HG03159 (cell line): ENCODE results near the gene DNMT3A.
"Not testable (repeated sequence)": the region's sequence is repeated elsewhere in the genome, so short reads cannot be mapped to it uniquely, and the experiment has no call there.

ENCODE experiments used
- ATAC-seq: cut with Tn5 transposase; IDR thresholded peaks from one replicate; pipeline ENCODE4 v1.9.1; 2021; ENCODE audit warnings: mild to moderate bottlenecking, moderate library complexity; ENCODE audit not compliant: unreplicated experiment

Gene DNMT3A

DNA sequence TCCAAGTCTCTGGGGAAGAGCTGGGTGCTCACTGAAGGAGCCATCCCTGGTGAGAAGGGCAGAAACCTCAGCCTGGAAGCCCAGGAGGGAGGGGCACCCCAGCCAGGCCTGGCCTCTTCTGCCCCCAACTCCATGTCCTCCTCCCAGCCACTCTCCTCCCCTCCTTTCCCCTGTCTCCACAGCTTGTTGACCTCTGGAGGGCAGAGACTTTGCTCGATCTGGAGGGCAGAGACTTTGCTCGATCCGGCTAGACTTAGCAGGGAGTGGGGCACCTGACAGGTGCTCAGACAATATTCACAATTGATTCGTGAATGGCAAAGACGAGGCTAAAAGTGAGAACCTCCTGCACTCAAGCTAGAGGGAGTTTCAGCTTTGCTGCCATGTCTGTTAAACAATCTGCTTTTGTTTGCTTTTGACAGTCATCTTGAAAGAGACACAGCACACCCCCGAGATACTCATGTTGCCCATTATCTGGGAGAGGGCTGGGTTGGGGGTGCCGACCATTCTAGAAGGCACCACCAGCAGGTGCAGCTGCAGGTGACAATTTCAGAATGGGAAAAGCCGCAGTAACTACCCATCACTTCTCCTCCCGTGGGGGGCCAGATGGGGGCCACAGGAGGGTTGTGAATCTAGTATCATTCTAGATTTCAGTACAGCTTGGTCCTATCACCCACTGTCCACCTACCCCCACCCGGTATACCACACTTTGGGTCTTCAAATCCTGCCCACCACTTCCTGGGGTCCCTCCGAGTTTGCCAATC is 54.8 kb downstream of the DNMT3A start:
- ATAC-seq = no peak

DNA sequence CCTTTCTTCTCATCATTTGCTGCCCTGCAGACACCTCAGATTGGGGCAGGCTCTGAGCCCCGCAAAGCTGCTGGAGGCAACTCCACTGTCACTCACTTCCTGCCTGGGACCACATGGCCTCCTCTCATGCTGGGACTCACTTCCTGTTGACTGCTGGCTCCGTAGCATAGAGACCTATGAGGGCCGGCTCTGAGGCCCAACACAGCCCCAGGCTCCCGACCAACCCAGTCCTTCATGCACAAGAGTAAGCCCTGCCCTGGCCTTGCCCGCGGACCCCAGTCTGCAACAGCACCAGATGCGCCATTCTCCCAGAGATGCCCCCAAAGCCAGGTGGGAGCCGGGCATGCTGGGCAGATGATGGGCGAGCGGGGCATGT is 55.7 kb downstream of the DNMT3A start:
- ATAC-seq = peak; percentile 85

DNA sequence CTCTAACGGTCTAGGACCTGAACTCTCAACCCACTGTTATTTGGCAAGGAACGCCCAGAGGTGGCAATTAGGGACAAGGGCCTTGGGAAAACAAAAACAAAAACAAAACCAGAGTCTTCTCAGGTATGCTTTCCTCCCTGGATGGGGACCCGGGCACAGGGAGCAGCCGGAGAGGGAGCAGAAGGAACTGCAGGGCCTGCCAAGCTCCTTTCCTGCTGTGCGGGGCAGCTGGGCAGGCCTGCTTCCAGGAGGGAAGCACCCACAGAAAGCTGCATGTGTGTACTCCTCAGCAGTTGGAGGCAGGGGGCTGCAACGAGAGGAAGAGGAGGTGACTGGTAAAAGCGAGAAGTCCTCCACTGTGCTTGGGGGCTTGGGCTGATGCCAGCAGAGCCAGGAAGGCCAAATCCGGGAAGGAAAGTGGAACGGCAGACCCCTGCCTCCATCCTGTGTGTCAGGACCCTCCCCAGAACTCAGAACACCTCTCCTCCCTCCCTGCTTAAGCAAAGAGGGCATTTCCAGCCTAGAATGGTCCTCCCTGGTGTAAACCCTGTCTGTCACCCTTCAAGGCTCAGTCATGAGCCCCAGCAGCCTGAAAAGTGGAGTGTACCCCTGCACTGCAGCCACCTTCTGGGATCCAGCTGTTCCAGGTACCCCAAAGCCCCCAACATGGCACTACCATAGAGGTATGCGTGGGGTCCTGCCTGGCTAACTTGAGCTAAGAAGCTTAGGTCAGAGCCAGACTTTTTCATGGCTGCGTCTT is 56.3 kb downstream of the DNMT3A start:
- ATAC-seq = no peak

DNA sequence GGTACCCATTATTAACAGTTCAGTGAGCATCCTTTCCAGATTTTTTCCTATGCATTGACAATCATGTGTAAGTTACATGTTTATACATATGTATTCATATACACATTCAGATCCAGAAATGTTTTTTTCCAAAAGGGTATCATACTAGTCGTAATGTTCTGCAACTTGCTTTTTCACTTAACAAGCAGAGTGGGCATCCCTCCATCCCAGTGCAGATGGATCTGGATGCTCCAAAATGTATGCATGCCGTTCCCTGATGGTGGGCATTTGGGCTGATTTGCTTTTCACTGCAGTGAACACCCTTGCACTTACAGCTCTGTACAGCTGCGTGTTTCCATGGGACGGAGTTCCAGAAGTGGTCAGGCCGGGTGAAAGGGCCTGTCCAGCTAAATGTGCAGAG is 57.0 kb downstream of the DNMT3A start:
- no peak for ATAC-seq

DNA sequence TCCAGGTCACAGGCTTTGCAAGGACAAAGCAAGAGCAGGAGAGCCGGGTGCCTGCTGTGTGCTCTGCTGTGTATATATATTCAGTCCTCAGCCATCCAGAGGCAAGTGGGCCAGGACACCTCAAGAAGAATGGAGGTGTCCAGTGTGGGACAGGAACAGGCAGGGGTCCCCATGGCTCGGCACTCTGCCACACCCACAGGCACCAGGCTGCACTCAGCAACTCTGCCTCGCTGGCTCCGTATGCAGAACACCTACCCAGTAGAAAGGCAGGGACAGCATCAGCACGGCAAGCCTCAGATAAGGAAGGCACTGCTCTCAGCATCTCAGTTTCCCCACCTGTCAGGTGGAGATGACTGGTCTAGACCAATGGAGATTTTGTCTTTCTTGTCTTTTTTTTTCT is 57.8 kb downstream of the DNMT3A start:
- ATAC-seq = no peak

DNA sequence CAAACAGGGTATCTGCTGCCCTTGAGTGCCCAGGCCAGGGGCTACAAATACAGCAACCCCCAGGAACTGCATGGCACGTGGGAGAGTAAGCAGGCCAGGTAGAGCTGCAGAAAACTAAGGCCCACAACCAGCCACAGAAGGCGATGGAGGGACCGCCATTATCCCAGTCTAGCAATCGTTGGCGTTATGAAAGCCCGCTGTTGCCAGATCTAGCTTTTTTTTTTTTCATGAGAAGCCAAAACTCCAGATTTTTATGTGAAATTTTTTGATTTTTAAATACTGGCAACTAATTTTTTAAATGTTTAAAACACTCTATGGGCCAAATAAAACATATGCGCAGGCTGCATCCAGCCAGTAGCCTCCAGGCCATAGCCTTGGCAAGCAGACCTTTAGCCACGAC is 59.8 kb downstream of the DNMT3A start:
- no peak for ATAC-seq

DNA sequence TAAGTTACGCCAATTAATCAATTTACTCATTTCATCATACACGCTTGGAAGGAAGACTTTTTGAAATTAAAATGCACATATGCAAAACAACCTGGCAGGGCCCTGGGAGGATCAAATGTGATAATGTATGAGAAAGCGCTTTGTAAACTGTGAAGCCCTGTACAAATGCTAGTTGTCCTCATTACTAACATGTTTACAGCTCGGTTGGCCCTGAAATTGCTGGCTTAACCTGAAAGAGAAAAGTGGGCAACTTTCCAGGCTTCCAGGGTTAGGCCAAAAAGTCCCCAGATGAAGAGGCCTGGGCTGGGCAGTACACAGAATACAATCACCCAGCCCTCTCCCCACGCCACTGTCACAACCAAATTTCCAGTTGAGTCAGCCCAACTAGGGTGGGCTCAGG is 60.2 kb downstream of the DNMT3A start:
- ATAC-seq = no peak

DNA sequence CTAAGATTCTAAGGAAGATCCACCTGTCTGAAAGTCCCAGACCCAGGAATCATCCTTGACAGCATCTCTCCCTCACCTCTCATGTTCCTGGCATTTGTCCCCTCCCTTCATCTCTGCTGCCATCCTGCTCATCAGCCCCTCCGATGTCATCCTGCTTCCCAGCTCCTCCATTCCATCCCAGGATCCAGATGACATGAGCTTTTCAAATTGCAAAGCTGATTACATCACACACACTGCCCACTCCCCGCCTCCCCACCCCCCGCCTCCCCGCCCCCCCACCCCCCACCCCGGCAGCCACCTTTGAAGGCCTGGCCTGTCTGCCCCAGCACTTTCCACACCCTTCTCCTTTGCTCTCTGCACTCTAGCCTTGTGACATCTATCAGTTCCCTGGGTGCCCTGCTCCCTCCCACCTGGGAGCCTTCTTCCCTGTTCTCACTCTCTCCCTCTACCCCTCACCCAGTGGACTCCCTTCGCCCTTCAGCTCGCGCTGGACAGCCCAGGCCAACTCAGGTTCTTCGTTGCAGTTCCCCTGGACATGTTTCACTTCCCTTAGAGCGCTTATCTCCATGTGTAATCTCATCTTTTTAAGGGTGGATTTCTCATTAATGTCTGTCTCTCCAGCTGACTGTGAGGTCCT is 61.6 kb downstream of the DNMT3A start:
- no peak for ATAC-seq

DNA sequence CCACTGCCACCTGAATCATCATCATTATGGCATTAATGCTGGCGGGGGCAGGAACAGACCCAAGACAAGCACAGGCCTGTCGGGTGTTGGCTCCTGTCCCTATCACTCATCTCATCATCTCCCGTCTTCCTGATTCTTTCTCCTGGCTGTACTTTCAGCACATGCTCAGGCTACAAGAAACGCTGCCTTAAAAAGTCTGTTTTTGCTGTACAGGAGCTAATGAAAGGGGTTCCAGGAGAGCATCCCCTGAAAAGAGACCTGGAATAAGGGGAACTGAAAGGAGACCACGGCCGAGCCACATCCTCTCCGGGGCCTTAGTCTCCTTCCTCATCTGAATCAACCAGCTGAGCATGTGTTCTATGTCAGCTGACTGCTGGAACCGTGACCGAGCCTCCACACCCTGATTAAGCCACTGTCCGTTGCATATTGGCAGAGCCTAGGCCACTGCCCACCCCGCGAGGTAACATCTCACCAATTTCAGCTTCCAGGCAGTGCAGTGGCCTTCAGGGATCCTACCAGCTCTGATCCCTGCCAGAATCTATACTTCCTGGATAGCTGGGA is 62.6 kb downstream of the DNMT3A start:
- peak; percentile 85 for ATAC-seq

DNA sequence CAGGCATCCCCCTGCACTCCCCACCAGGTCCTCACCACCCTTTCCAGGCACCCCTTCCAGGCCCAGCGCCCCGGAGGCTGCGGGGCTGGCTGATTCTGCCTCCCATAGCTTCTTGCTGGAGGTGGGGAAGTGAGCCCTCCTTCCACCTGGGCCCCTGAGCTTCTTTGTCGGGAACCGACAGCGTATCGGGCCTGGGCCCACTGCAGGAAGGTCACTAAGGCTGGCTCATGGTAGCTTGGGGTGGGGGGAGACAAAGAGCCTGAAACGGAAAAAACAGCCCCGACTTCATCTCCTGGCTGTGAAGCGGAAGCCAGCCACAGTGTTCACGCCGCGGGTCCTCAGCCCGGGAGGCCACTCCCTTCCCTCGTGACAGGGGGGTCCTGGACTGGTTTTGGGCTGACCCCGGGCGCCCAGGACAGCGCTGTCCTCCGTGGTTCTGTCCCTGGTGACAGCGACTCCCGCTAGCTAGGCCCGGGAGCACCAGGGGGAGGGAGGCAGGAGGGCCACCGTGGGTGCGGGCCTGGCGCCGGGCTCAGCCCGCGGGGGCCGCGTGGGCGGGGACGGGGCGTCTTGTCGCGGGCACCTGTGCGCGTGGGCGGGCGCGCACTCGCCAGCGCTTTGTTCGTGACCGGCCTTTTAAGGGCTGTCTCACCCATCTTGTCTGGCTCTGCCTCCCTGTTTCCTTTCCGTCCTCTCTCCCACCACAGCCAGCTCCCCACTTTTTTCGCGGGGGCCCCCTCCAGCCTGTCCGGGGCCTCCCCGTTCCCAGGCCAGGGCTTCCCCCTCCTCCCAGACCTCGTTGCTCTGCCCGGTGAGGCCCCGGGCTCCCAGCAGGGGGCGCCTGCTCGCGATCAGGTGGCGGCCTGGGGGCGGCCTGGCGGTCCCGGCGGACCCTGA is 64.9 kb downstream of the DNMT3A start:
- ATAC-seq = no peak

DNA sequence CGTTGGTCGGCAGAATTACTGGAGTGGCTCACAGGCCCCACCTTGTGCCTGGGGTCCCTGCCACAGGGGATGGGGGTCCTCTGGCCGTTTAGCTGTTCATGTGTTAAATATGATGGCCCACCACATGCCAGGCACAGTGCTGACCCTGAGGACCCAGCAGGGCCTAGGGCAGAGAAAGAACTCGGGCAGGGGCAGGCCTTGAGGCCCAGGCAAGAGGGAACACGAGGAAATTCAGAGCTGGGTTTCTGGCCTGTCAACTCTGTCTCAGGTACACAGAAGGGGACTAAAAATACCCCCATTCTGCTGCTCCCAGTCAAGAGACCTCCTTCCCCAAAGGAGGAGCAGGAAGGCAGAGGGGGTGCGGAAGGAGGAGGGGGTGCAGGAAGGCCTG is 66.2 kb downstream of the DNMT3A start:
- no peak for ATAC-seq

DNA sequence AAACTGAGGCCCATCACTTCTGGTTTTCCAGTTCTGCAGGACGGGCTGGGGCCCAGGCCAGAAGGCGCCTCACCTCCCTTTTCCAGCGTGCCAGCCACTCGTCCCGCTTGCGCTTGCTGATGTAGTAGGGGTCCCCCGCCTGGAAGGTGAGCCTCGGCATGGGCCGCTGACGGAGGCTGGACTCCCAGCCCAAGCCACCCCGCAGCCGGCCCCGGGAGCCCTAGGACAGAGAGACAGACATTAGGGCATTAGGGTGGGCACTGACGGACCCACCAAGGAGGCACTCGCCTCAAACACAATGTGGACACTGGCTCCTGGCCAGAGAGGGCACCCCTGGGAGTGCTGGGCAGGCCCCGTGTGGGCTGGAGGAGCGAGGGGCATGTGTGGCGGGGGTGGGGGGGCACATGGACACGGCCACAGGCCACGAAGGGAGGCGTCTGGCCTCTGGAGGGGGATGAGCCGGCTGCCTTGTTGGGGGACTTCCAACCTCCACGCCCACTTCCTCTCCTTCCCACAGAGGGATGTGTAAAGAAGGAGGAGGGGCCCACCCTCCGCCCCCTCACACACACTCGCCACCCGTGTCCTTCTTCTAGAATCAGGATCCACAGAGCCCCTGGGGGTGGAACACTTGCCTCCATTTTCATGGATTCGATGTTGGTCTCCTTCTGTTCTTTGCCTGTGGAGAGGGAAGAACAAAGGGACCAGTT is 66.7 kb downstream of the DNMT3A start:
- no peak for ATAC-seq

DNA sequence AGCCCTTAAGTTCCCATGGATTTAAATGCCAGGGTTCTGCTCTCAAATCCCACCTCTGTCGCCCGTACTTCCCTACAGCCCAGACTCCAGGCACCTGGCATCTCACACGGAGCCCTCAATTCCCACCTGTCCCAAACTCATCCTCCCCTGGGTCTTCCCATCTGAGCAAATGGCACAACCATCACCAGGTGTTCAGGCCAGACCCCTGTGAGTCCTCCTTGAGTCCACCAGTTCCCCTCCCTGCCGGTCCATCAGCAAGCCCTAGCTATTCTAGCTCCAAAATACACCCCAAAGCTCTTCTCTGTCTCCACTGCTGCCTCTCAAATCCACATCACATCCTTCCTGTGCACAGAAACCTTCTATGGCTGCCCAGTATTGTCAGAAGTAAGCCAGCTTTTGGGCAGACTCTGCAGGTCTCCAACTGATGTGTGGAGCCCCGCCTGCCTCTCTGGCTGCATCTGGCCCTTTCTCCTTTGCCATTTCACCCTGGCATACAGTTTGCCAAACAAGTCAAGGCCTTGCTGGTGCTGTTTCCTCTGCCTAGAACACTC is 67.7 kb downstream of the DNMT3A start:
- ATAC-seq = no peak

DNA sequence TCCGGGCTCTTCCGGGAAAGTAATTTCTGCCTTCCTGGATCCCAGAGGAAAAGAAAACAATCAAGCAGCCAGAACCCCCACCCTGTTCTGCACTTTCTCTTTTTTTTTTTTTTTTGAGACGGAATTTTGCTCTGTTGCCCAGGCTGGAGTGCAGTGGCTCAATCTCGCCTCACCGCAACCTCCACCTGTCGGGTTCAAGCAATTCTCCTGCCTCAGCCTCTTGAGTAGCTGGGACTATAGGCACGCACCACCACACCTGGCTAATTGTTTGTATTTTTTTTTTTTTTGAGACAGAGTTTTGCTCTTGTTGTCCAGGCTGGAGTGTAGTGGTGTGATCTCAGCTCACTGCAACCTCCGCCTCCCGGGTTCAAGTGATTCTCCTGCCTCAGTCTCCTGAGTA is 69.0 kb downstream of the DNMT3A start:
- not testable (repeated sequence) for ATAC-seq

DNA sequence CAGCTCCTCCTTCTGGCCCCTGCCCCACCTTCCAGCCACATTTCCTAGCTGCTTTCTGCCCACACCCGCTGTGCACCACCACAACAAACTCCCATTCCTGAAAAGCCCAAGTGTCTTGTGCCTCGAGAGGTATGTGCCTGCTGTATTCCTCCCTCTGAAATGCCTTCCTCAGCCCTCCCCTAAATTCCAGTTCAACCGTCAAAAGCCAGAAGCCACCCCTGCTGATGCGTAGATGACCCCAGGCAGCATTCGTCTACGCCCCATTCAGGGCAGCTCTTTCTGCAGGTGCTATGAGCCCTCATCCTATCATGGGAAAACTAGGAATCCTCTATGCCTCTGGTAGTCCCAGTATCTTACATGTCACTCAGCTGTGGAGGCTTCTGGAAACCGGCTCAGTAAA is 71.7 kb downstream of the DNMT3A start:
- ATAC-seq = no peak

DNA sequence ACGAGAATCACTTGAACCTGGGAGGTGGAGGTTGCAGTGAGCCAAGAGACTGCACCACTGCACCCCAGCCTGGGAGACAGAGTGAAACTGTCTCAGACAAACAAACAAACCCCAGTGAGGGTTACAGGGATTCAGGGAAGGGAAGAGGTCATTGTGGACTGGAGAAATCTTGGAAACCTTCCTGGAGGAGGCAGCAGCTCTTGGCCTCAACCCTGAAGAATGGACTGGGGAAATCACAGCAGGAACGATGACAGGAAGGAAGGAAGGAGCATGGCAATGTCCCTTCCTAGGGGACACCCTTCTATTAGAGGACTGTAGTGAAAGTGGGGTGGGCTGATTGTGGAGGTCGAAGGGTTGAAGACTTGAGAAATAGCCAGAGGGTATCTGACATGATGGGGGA is 72.5 kb downstream of the DNMT3A start:
- no peak for ATAC-seq

DNA sequence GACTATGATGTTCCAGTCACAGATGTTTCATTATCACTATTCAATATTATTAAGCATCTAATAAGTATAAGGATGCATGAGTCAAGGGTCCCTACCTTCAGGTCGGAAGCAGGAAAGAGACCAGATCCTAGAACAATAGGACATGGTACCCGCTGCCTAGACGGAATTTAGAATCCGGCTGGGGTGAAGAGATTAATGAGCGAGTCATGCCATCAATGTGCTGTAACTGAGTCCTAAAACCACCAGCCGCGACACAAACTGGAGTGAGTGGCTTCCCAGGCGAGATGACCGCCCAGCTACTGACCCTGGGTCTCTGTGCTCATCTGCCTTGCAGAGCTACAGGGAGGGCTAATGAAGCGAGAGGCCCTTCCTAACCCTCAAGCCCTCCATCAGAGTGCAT is 73.6 kb downstream of the DNMT3A start:
- no peak for ATAC-seq

DNA sequence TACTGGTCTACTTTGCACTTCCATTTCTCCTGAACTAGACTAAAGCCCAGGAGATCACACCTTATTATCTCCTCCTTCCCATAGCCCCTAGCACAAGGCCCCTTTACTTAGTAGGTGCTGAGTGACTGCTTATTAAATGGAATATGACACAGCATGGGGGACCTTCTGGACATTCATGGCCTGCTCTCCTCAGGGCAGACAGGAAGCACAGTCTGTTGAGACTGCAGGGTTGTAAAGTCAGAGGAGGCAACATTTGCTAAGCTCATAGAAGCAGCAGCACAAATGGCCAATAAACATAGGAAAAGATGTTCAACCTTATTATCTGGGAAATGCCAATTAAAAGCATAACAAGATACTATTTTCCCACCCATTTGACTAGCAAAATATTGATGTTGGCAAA is 75.3 kb downstream of the DNMT3A start:
- no peak for ATAC-seq

DNA sequence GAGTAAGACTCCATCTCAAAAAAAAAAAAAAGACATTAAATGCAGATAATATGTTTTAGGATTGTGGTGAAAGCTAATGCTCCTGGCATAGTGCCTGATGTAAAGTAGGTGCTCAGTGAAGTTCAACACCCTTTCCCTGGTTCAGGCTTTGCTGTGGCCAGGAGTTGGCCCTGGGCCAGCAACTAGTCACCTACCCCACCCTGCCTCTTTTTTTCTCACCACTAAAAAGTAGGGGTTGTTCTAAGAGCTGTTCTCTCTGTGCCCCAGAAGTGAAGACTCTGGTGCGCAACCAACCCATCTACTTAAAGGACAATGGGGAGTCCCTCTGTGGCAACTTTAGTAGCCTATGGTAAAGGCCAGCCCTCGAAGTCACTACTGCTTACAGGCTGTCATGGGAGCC is 75.9 kb downstream of the DNMT3A start:
- no peak for ATAC-seq

DNA sequence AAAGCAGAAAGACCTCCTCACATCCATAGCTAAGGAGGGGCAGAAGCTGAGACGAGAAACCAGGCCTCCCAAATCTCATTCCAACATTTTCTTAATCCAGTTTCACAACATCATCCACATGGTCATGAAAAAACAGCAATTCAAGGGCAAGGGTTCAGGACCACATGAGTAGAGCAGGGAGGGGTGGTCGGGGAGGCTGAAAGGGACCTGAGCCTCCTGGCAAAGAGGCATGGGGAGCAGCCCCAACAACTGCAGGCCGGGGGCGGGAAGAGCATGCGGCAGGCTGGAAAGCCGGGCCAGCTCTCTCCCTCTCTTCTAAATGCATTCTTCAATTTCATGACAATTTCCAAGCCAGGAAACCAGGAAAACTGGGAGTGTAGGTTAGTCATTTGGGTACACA is 76.7 kb downstream of the DNMT3A start:
- no peak for ATAC-seq
